ENCODE results near the gene RASGRP1.
"Not testable (repeated sequence)": the region's sequence is repeated elsewhere in the genome, so short reads cannot be mapped to it uniquely, and the experiment has no call there.

RASGRP1 gene

GRCh38 chr15:38564557-38565286, at the start of gene RASGRP1:
Gene RASGRP1, minus strand, starts transcription at chr15:38564814. Its CDS starts 186 bp downstream, at chr15:38564628.
- peak; percentile 85 to 88 for DNase-seq

- no peak for DNase-seq
Measured at GRCh38 chr15:38613085-38613484, 48.5 kb upstream of the RASGRP1 start.

- DNase-seq = peak; percentile 59 to 69
Measured at GRCh38 chr15:38612159-38612863, 47.7 kb upstream of the RASGRP1 start.

GRCh38 chr15:38611228-38611627, 46.6 kb upstream of the RASGRP1 start:
- peak; percentile 36 to 47 for DNase-seq

GRCh38 chr15:38610748-38611147, 46.1 kb upstream of the RASGRP1 start:
- peak; percentile 19 to 27 for DNase-seq

GRCh38 chr15:38609097-38609738, 44.6 kb upstream of the RASGRP1 start:
- no peak for DNase-seq

DNA sequence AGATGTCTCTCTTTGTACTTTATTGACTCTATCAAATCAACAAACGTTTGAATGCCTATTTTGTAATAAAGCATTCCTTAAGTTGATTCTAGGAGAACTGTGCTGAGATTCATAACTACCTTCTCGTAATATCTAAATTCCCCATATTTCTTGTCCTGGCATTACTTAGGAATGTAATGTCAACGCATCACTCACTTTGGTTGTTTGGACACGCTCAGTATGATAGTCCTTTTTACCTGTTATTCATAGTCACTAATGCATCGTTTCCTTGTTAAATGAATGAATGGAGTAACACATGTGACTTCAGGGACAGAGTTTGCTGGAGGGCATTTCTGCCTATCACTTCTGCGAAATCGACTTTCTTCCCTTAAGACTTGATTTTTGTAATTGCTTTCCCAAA, 44.1 kb upstream of the RASGRP1 start:
- no peak for DNase-seq

- no peak for DNase-seq
Measured at GRCh38 chr15:38605744-38606143, 41.1 kb upstream of the RASGRP1 start.

DNA sequence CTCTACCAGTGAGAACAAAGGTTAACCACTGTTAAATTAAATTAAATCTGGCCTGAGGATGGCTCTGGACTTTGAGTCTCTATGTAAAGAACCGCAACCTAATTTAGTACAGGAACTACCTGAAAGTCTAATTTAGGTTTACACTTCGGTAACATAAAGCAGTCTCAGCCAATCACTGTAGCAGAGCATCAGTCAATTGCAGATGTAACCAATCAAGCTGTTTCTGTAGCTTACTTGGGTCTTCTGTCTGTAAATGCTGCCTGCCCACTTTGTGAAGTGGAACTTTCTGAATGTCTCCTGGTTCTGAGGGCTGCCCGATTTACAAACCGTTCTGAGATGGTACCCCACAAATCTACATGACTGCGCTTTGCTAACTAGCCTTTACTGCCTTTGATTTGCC, 39.1 kb upstream of the RASGRP1 start:
- no peak for DNase-seq

- no peak for DNase-seq
Measured at GRCh38 chr15:38602910-38603670, 38.5 kb upstream of the RASGRP1 start.

DNA sequence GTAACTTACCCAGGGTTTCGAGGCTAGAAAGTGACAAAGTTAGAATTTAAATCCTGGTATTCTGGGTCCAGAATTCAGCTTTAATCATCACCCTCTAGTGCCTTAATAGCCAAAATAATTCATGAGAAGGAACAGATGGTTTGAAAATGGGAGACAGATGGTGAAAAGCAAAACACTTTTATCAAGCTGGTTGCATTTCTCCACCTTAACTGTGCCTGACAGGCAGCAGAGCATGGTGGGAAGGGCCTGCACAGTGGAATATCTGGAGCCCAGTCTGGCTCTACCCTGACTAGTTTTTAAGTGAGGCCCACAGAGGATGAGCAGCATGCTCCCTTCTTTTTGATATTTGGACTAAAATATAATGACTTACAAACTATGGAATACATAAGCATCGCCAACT, 35.6 kb upstream of the RASGRP1 start:
- no peak for DNase-seq

DNA sequence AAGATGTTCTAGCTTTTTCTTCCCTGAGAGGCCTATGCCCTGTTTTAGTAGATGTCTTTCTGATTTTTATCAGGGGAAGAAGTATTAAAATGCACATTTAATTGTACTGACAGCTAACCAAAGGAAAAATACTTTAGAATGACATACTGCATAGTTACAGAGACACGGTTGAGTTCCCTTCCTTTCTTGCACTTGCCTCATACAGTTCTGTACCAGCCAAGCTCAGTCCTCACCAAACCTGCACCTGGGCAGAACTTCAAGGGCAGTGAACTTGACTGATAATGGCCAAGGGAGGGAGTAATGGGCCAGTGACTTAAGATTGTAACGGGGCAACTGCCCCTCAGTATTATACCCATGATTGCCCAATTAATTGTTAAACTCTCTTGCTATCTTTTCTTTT, 34.1 kb upstream of the RASGRP1 start:
- no peak for DNase-seq

- DNase-seq = no peak
Measured at GRCh38 chr15:38597219-38597800, 32.7 kb upstream of the RASGRP1 start.

DNA sequence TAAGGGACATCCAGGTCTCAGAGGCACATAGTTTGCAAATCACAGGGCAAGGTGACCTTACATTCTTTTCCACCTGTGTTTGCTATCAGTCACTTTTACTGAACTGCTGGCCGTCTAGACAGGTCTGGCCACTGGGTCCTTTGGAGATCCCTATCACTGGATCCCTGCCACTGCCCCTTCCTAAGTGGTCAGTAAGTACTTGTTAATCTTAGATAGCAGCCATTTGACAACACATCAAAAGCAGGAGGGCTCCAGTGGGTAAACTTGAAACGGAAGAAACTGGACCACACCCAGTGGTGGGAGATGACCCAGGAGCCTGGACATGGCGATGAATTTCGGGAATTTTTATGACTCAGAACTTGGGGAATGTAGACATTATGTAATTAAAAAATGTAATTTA, 28.9 kb upstream of the RASGRP1 start:
- no peak for DNase-seq

GRCh38 chr15:38589502-38589901, 24.9 kb upstream of the RASGRP1 start:
- no peak for DNase-seq

- DNase-seq = no peak
Measured at GRCh38 chr15:38588672-38589071, 24.1 kb upstream of the RASGRP1 start.

GRCh38 chr15:38587214-38587613, 22.6 kb upstream of the RASGRP1 start:
- DNase-seq = no peak

DNA sequence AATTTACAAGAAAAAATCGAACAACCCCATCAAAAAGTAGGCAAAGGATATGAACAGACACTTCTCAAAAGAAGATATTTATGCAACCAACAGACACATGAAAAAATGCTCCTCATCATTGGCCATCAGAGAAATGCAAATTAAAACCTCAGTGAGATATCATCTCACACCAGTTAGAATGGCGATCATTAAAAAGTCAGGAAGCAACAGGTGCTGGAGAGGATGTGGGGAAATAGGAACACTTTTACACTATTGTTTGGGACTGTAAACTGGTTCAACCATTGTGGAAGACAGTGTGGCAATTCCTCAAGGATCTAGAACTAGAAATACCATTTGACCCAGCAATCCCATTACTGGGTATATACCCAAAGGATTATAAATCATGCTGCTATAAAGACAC, 21.4 kb upstream of the RASGRP1 start:
- not testable (repeated sequence) for DNase-seq

GRCh38 chr15:38578626-38579025, 14.0 kb upstream of the RASGRP1 start:
- DNase-seq = no peak

DNA sequence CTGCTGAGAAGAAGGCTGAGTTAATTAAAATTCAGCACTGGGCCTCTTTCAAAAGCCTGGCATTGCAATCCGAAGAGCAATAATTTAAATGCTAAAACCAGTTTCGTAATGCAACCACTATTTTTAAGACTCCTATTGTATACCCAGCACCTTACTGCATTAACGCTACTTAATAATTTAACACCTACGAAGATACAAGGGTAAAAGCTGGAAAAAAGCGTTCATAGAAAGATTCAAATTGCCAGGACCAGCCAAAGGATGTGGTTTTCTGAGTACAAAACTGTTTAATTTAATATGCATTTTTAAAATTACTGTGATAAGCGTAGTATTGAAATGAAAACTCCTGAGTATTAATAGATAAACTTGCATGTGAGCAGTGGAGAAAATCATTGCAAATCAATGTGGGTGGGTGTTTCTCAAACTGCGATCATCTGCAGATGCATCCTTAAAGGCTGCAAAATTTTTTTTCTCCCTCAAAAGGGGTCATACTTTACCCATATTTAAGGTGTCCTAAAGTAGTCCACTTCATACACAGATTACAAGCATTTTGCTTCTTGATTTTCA, 12.9 kb upstream of the RASGRP1 start:
- DNase-seq = no peak

GRCh38 chr15:38576837-38577236, 12.2 kb upstream of the RASGRP1 start:
- DNase-seq = no peak

GRCh38 chr15:38576261-38576660, 11.6 kb upstream of the RASGRP1 start:
- DNase-seq = no peak

GRCh38 chr15:38565287-38565670, 665 bp upstream of the RASGRP1 start:
- DNase-seq = no peak
